ENCODE measurements around the gene PTCRA.

DNA sequence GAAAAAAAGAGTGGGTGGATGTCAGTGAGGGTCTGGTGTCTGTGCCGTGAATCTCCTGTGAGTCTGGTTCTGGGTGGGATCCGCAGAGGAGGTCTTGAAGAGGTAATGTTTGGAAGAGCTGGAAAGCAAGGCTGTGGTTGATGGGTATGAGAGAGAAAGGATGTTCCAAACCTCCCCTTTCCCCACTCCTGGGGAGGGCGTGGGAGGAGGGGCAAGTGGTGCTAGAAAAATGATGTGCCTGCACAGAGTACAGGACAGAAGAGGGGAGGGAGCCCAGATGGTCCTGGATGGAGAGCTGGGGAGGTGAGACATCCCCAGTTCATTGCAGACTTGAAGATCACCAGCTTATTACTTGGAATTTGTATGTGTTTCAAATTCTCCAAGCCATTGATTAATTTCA lies 16.6 kb downstream of the PTCRA start:
- TF ChIP-seq, protein P1, sequence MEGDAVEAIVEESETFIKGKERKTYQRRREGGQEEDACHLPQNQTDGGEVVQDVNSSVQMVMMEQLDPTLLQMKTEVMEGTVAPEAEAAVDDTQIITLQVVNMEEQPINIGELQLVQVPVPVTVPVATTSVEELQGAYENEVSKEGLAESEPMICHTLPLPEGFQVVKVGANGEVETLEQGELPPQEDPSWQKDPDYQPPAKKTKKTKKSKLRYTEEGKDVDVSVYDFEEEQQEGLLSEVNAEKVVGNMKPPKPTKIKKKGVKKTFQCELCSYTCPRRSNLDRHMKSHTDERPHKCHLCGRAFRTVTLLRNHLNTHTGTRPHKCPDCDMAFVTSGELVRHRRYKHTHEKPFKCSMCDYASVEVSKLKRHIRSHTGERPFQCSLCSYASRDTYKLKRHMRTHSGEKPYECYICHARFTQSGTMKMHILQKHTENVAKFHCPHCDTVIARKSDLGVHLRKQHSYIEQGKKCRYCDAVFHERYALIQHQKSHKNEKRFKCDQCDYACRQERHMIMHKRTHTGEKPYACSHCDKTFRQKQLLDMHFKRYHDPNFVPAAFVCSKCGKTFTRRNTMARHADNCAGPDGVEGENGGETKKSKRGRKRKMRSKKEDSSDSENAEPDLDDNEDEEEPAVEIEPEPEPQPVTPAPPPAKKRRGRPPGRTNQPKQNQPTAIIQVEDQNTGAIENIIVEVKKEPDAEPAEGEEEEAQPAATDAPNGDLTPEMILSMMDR (IDR thresholded peaks at IDR 0.05 in 8 of 11, conservative IDR thresholded peaks at IDR 0.05 in 3 of 11): no peak
- TF ChIP-seq POLR2AphosphoS5 (IDR thresholded peaks at IDR 0.05): no peak
